Measurements from ENCODE around the gene RTEL1.

RTEL1 gene

GRCh38 chr20:63733579-63734081 is 75.5 kb downstream of the RTEL1 start:
- H3K9me2 ChIP-seq (replicated peaks; ENCODE audit: control insufficient read depth, low read length) = no peaks in the 10 kb centered on the region
- TF ChIP-seq, protein P1, sequence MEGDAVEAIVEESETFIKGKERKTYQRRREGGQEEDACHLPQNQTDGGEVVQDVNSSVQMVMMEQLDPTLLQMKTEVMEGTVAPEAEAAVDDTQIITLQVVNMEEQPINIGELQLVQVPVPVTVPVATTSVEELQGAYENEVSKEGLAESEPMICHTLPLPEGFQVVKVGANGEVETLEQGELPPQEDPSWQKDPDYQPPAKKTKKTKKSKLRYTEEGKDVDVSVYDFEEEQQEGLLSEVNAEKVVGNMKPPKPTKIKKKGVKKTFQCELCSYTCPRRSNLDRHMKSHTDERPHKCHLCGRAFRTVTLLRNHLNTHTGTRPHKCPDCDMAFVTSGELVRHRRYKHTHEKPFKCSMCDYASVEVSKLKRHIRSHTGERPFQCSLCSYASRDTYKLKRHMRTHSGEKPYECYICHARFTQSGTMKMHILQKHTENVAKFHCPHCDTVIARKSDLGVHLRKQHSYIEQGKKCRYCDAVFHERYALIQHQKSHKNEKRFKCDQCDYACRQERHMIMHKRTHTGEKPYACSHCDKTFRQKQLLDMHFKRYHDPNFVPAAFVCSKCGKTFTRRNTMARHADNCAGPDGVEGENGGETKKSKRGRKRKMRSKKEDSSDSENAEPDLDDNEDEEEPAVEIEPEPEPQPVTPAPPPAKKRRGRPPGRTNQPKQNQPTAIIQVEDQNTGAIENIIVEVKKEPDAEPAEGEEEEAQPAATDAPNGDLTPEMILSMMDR (IDR thresholded peaks at IDR 0.05; ENCODE audit: low read depth, low read length, poor library complexity, severe bottlenecking) = no peak
- TF ChIP-seq EZH2phosphoT487 (IDR thresholded peaks at IDR 0.05; ENCODE audit: borderline replicate concordance, low read length) = no peak
- no peak overlapping the region for H3K27ac ChIP-seq (ENCODE audit: low read depth, low read length)
- H3K4me1 ChIP-seq (ENCODE audit: control insufficient read depth, low read length) = peaks cover 50% of the 10 kb centered on the region
- no peaks in the 10 kb centered on the region for H4K20me1 ChIP-seq (ENCODE audit: control insufficient read depth, insufficient read depth, low read depth, low read length)
- H3K36me3 ChIP-seq (ENCODE audit: control insufficient read depth, low read length) = peaks cover 51% of the 10 kb centered on the region
- no peaks in the 10 kb centered on the region for H3K27me3 ChIP-seq (ENCODE audit: control insufficient read depth, low read length)
- H3K9me3 ChIP-seq (ENCODE audit: control insufficient read depth, insufficient read depth, low read length) = no peaks in the 10 kb centered on the region; the same call in 1 of the 2 replicates
- H3K4me2 ChIP-seq (ENCODE audit: low read length) = no peak overlapping the region
- H3F3A ChIP-seq (ENCODE audit: control insufficient read depth, insufficient read depth) = peaks cover 10% of the 10 kb centered on the region; the same call in 1 of the 2 replicates
- peaks cover 29% of the 10 kb centered on the region for H3K79me2 ChIP-seq (ENCODE audit: control insufficient read depth, low read length)
- H3K4me3 ChIP-seq (ENCODE audit: low read length) = no peak overlapping the region

DNA sequence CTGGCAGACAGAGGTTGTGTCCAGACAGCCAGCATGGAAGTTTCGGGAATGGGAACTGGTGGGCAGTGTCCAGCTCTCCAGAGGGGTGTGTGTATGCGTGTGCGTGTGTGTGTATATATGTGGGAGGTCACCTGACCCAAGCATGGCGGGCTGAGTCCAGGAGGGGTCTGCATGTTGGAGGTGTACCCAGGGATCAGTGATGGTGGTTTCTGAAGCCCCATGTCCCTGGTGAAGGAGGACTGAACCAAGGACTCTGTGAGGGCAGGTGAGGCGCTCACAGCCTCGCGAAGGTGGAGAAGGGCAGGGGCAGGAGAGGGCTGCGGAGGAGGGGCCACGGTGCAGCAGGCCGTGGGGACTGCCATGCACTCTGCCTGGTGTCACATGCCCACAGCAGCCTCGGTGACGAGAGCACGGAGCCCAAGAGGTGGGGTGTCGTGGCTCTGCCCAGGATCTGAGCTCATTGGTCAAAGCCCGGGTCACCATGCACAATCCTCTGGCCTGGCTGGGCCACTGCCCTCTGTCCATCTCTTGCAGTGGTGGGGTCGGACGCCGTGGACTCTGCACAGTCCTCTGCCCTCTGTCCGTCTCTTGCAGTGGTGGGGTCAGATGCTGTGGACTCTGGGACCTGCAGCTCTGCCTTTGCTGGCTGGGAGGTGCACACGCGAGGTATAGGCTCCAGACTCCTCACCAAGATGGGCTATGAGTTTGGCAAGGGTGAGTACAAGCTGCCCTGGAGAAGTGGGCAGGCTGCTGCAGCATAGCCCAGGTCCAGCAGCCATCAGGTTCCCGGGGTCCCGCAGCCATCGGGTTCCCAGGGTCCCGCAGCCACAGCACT is 76.2 kb downstream of the RTEL1 start:
- no peak overlapping the region for H3K4me3 ChIP-seq (ENCODE audit: low read length)
- H3K9me3 ChIP-seq (ENCODE audit: control insufficient read depth, insufficient read depth, low read length) = no peaks in the 10 kb centered on the region; the same call in 1 of the 2 replicates
- H3K9me2 ChIP-seq (replicated peaks; ENCODE audit: control insufficient read depth, low read length) = no peaks in the 10 kb centered on the region
- H3F3A ChIP-seq (ENCODE audit: control insufficient read depth, insufficient read depth) = peaks cover 7% of the 10 kb centered on the region; the same call in 1 of the 2 replicates
- no peaks in the 10 kb centered on the region for H4K20me1 ChIP-seq (ENCODE audit: control insufficient read depth, insufficient read depth, low read depth, low read length)
- no peak overlapping the region for H3K4me2 ChIP-seq (ENCODE audit: low read length)
- H3K27me3 ChIP-seq (ENCODE audit: control insufficient read depth, low read length) = no peaks in the 10 kb centered on the region
- H3K79me2 ChIP-seq (ENCODE audit: control insufficient read depth, low read length) = peaks cover 29% of the 10 kb centered on the region
- H3K27ac ChIP-seq (ENCODE audit: low read depth, low read length) = no peak overlapping the region
- H3K4me1 ChIP-seq (ENCODE audit: control insufficient read depth, low read length) = peaks cover 54% of the 10 kb centered on the region
- peaks cover 49% of the 10 kb centered on the region for H3K36me3 ChIP-seq (ENCODE audit: control insufficient read depth, low read length)
- TF ChIP-seq EZH2phosphoT487 (IDR thresholded peaks at IDR 0.05; ENCODE audit: borderline replicate concordance, low read length) = no peak
- TF ChIP-seq, protein P1 (IDR thresholded peaks at IDR 0.05; ENCODE audit: low read depth, low read length, poor library complexity, severe bottlenecking) = no peak

DNA sequence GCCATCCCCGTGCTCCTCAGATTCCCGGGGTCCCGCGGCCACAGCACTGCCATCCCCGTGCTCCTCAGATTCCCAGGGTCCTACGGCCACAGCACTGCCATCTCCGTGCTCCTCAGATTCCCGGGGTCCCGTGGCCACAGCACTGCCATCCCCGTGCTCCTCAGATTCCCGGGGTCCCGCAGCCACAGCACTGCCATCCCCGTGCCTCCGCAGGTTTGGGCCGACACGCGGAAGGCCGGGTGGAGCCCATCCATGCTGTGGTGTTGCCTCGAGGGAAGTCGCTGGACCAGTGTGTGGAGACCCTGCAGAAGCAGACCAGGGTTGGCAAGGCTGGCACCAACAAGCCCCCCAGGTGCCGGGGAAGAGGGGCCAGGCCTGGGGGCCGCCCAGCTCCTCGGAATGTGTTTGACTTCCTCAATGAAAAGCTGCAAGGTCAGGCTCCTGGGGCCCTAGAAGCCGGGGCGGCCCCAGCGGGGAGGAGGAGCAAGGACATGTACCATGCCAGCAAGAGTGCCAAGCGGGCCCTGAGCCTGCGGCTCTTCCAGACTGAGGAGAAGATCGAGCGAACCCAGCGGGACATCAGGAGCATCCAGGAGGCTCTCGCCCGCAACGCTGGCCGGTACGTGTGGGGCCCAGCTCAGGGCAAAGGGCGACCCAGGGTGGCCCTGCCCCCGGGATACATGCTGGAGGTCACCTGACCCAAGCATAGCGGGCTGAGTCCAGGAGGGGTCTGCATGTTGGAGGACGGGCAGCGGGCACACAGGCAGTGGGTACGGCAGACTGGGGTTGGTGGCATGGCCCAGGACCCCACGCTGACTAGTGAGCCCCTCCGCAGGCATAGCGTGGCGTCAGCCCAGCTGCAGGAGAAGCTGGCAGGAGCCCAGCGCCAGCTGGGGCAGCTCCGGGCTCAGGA is 77.1 kb downstream of the RTEL1 start:
- Histone ChIP-seq H3K79me2 (ENCODE audit: control insufficient read depth, low read length) (peaks cover 24% of the 10 kb centered on the region), H3K4me2 (ENCODE audit: low read length) (no peak overlapping the region), H3K9me3 (ENCODE audit: control insufficient read depth, insufficient read depth, low read length) (no peaks in the 10 kb centered on the region; the same call in 1 of the 2 replicates), H3K36me3 (ENCODE audit: control insufficient read depth, low read length) (peaks cover 41% of the 10 kb centered on the region), H3K27me3 (ENCODE audit: control insufficient read depth, low read length) (no peaks in the 10 kb centered on the region), H4K20me1 (ENCODE audit: control insufficient read depth, insufficient read depth, low read depth, low read length) (no peaks in the 10 kb centered on the region), H3K27ac (ENCODE audit: low read depth, low read length) (no peak overlapping the region), H3K9me2 (replicated peaks; ENCODE audit: control insufficient read depth, low read length) (no peaks in the 10 kb centered on the region), H3K4me1 (ENCODE audit: control insufficient read depth, low read length) (peaks cover 46% of the 10 kb centered on the region), H3F3A (ENCODE audit: control insufficient read depth, insufficient read depth) (peaks cover 7% of the 10 kb centered on the region; the same call in 1 of the 2 replicates), H3K4me3 (ENCODE audit: low read length) (no peak overlapping the region)
- no peak for TF ChIP-seq EZH2phosphoT487 (IDR thresholded peaks at IDR 0.05; ENCODE audit: borderline replicate concordance, low read length)
- TF ChIP-seq, protein P1 (IDR thresholded peaks at IDR 0.05; ENCODE audit: low read depth, low read length, poor library complexity, severe bottlenecking) = no peak

Data from DOHH2 (cell line).